Measurements from ENCODE around the gene IRAK1BP1. TPM values are rescaled to one million over a fixed set of nuclear protein-coding genes. Genes with fewer than 3 reads are reported as not detected.

IRAK1BP1 gene
- polyA plus RNA-seq, 2 of the 4 experiments (the other 2 are of a cell fraction): 0.92 to 2.6 TPM

- WGBS (ENCODE audit: missing lambda C conversion rate): 90% methylated on average over 2 of the region's 2 CpGs
Measured at GRCh38 chr6:78908621-78909020, 41.3 kb downstream of the IRAK1BP1 start.

GRCh38 chr6:78909391-78909790, 42.0 kb downstream of the IRAK1BP1 start:
- no peak for TF ChIP-seq HEYL (CRISPR knock-in tag; IDR thresholded peaks at IDR 0.05)
- TF ChIP-seq EP300 (IDR thresholded peaks at IDR 0.05): no peak
- no peak for TF ChIP-seq GATA3 (IDR thresholded peaks at IDR 0.05; ENCODE audit: borderline replicate concordance)
- no peak for TF ChIP-seq JUN (IDR thresholded peaks at IDR 0.05)
- TF ChIP-seq JUNB (IDR thresholded peaks at IDR 0.05): no peak
- no peak for TF ChIP-seq HOXA7 (CRISPR knock-in tag; IDR thresholded peaks at IDR 0.05)
- TF ChIP-seq MAFK (IDR thresholded peaks at IDR 0.05; ENCODE audit: partially characterized antibody): no peak
- TF ChIP-seq RARB (CRISPR knock-in tag; IDR thresholded peaks at IDR 0.05): no peak
- TF ChIP-seq SMC3 (IDR thresholded peaks at IDR 0.05): no peak
- TF ChIP-seq HES2 (IDR thresholded peaks at IDR 0.05): no peak
- no peak for TF ChIP-seq CBX8 (IDR thresholded peaks at IDR 0.05)
- no peak for TF ChIP-seq SREBF2 (IDR thresholded peaks at IDR 0.05)
- DNase-seq (ENCODE audit: low read depth in 1 of 2, low spot score in 1 of 2): no peak
- Histone ChIP-seq H3K4me3 (no peak overlapping the region), H3K4me2 (no peak overlapping the region), H3K9me3 (no peaks in the 10 kb centered on the region), H3K27ac (no peak overlapping the region), H3K4me1 (no peaks in the 10 kb centered on the region)
- no peak for FAIRE-seq
- POLR2A ChIA-PET: no interaction called here
- WGBS (ENCODE audit: missing lambda C conversion rate): 78% methylated on average over 3 of the region's 3 CpGs
- CTCF ChIA-PET: no interaction called here
- ATAC-seq: no peak

More at GRCh38 chr6:78908621-78909020, 41.3 kb downstream of the IRAK1BP1 start:
- no peak overlapping the region for H3K27ac ChIP-seq
- H3K4me2 ChIP-seq: no peak overlapping the region
- ChIA-PET CTCF (no interaction called here), POLR2A (no interaction called here)
- no peak overlapping the region for H3K4me3 ChIP-seq
- H3K9me3 ChIP-seq: no peaks in the 10 kb centered on the region
- FAIRE-seq (no peak), ATAC-seq (no peak), DNase-seq (ENCODE audit: low read depth in 1 of 2, low spot score in 1 of 2) (no peak)
- H3K4me1 ChIP-seq: no peaks in the 10 kb centered on the region
- TF ChIP-seq RNF2 (IDR thresholded peaks at IDR 0.05; ENCODE audit: borderline replicate concordance, low read depth) (no peak), FOSL2 (IDR thresholded peaks at IDR 0.05) (no peak), FOSL2 (CRISPR knock-in tag; IDR thresholded peaks at IDR 0.05) (peak; percentile 30; the same call in 1 of the 2 replicates), HOXA7 (CRISPR knock-in tag; IDR thresholded peaks at IDR 0.05) (no peak)

GRCh38 chr6:78910010-78910409, 42.7 kb downstream of the IRAK1BP1 start:
- ATAC-seq: no peak
- 96% methylated on average over 10 of the region's 10 CpGs for WGBS (ENCODE audit: missing lambda C conversion rate)
- H3K9me3 ChIP-seq: no peaks in the 10 kb centered on the region
- TF ChIP-seq HOXB13 (CRISPR knock-in tag; IDR thresholded peaks at IDR 0.05; ENCODE audit: low read depth) (no peak), EHF (CRISPR knock-in tag; IDR thresholded peaks at IDR 0.05) (no peak), HES2 (IDR thresholded peaks at IDR 0.05) (no peak), ZSCAN20 (CRISPR knock-in tag; IDR thresholded peaks at IDR 0.05) (no peak), TFCP2L1 (CRISPR knock-in tag; IDR thresholded peaks at IDR 0.05) (no peak), REST (IDR thresholded peaks at IDR 0.05) (no peak), JUN (IDR thresholded peaks at IDR 0.05) (no peak), GATA3 (IDR thresholded peaks at IDR 0.05; ENCODE audit: borderline replicate concordance) (no peak), RARB (CRISPR knock-in tag; IDR thresholded peaks at IDR 0.05) (no peak), RNF2 (IDR thresholded peaks at IDR 0.05; ENCODE audit: borderline replicate concordance, low read depth) (no peak), CHD2 (IDR thresholded peaks at IDR 0.05; ENCODE audit: low read length, partially characterized antibody) (no peak), ZFP36 (IDR thresholded peaks at IDR 0.05; ENCODE audit: borderline replicate concordance, partially characterized antibody) (no peak)
- ChIA-PET POLR2A (no interaction called here), CTCF (interaction anchor here (1.0 kb wide), 1 partner anchor 768 kb away, joined by 3 read pairs; no protein-coding TSS in a partner anchor)
- H3K4me1 ChIP-seq: no peaks in the 10 kb centered on the region
- FAIRE-seq: no peak
- no peak overlapping the region for H3K27ac ChIP-seq
- no peak overlapping the region for H3K4me3 ChIP-seq
- H3K4me2 ChIP-seq: no peak overlapping the region
- DNase-seq (ENCODE audit: low read depth in 1 of 2, low spot score in 1 of 2): no peak
